PFSK-1 (cell line): Measurements from ENCODE around the gene UTRN.

Source experiments
- FOXP2 ChIP-seq: optimal IDR thresholded peaks from 2 replicates; pipeline ENCODE3; 2011; ENCODE audit warnings: borderline replicate concordance, control low read depth, inconsistent platforms; ENCODE audit not compliant: insufficient read depth; ENCODE audit errors: extremely low read length, extremely low read depth
- POLR2AphosphoS5 ChIP-seq: IDR thresholded peaks from 2 replicates; pipeline ENCODE4 v1.6.1; 2012; ENCODE audit warnings: low read depth, mild to moderate bottlenecking, control low read depth, low read length, moderate library complexity
- REST ChIP-seq, 2 experiments: IDR thresholded peaks; 2 replicates each; pipeline versions ENCODE4 v1.6.1 to v1.8.0; 2011 to 2012; ENCODE audit warnings: low read depth in 2 of 2, low read length in 2 of 2, control low read depth in 1 of 2, inconsistent platforms in 1 of 2, mild to moderate bottlenecking in 1 of 2, moderate library complexity in 1 of 2; ENCODE audit not compliant: insufficient read depth in 1 of 2
- SIN3A ChIP-seq: IDR thresholded peaks from 2 replicates; pipeline ENCODE4 v1.6.1; 2012; ENCODE audit warnings: mild to moderate bottlenecking, low read length, moderate library complexity, borderline replicate concordance; ENCODE audit not compliant: insufficient read depth
- TAF1 ChIP-seq: IDR thresholded peaks from 2 replicates; pipeline ENCODE4 v1.6.1; 2012; ENCODE audit warnings: low read length, control low read depth, borderline replicate concordance; ENCODE audit not compliant: insufficient read depth

- TF ChIP-seq TAF1 (no peak), REST (IDR thresholded peaks at IDR 0.05; ENCODE audit: insufficient read depth in 1 of 2, low read depth in 2 of 2, low read length in 2 of 2) (no peak), POLR2AphosphoS5 (no peak), SIN3A (no peak), FOXP2 (no peak)
Observed at GRCh38 chr6:144283646-144284477, 1.3 kb upstream of the UTRN start.
